HG03039 (cell line): ENCODE results near the gene DDC.
"Not testable (repeated sequence)": the region's sequence is repeated elsewhere in the genome, so short reads cannot be mapped to it uniquely, and the experiment has no call there.

ENCODE experiments used
- ATAC-seq: cut with Tn5 transposase; IDR thresholded peaks from one replicate; pipeline ENCODE4 v1.9.1; 2021; ENCODE audit warnings: mild to moderate bottlenecking, moderate library complexity; ENCODE audit not compliant: unreplicated experiment

The DDC gene

GRCh38 chr7:50556247-50556991 lies 8.8 kb downstream of the DDC start:
- no peak for ATAC-seq

- no peak for ATAC-seq
Measured at GRCh38 chr7:50555594-50556140, 9.5 kb downstream of the DDC start.

GRCh38 chr7:50554431-50555322 lies 10.5 kb downstream of the DDC start:
- ATAC-seq: no peak

GRCh38 chr7:50553973-50554372 lies 11.2 kb downstream of the DDC start:
- ATAC-seq: no peak

GRCh38 chr7:50552921-50553320 lies 12.3 kb downstream of the DDC start:
- ATAC-seq: no peak

- ATAC-seq: no peak
Measured at GRCh38 chr7:50552139-50552538, 13.1 kb downstream of the DDC start.

GRCh38 chr7:50545613-50546012 lies 19.6 kb downstream of the DDC start:
- ATAC-seq: not testable (repeated sequence)

GRCh38 chr7:50544992-50545391 lies 20.2 kb downstream of the DDC start:
- no peak for ATAC-seq

- ATAC-seq: no peak
Measured at GRCh38 chr7:50543776-50544442, 21.3 kb downstream of the DDC start.

- ATAC-seq: no peak
Measured at GRCh38 chr7:50542132-50542531, 23.1 kb downstream of the DDC start.

GRCh38 chr7:50540785-50541579 lies 24.2 kb downstream of the DDC start:
- ATAC-seq: no peak

GRCh38 chr7:50539725-50540124 lies 25.5 kb downstream of the DDC start:
- no peak for ATAC-seq

GRCh38 chr7:50538478-50538877 lies 26.7 kb downstream of the DDC start:
- no peak for ATAC-seq

GRCh38 chr7:50537417-50537816 lies 27.8 kb downstream of the DDC start:
- ATAC-seq: no peak

GRCh38 chr7:50535291-50535711 lies 29.9 kb downstream of the DDC start:
- not testable (repeated sequence) for ATAC-seq

- ATAC-seq: no peak
Measured at GRCh38 chr7:50534690-50535290, 30.4 kb downstream of the DDC start.

GRCh38 chr7:50533866-50534265 lies 31.3 kb downstream of the DDC start:
- ATAC-seq: no peak

- no peak for ATAC-seq
Measured at GRCh38 chr7:50531928-50532327, 33.3 kb downstream of the DDC start.

GRCh38 chr7:50531401-50531911 lies 33.7 kb downstream of the DDC start:
- ATAC-seq: no peak

- ATAC-seq: no peak
Measured at GRCh38 chr7:50530766-50531165, 34.4 kb downstream of the DDC start.
